Activated CD8-positive, alpha-beta memory T cell treated with anti-CD3 and anti-CD28 coated beads for 36 hours (primary cell): ENCODE measurements around the gene EGR1. TPM values are rescaled to one million over a fixed set of nuclear protein-coding genes. Genes with fewer than 3 reads are reported as not detected.
"Not testable (repeated sequence)": the region's sequence is repeated elsewhere in the genome, so short reads cannot be mapped to it uniquely, and the experiment has no call there.

Experiments used
- CTCF ChIA-PET: fragments of 350-600 bp; sonication (Branson Sonifier 250); formaldehyde crosslinking; loops from one replicate; lab custom pipeline; 2021; ENCODE audit warnings: antibody characterized with exemption; lab: Charles Lee
- POLR2A ChIA-PET: fragments of 350-600 bp; sonication (Branson Sonifier 250); formaldehyde crosslinking; loops from one replicate; lab custom pipeline; 2021; ENCODE audit warnings: antibody characterized with exemption; lab: Charles Lee
- total RNA-seq, 2 experiments: library from RNA; stranded (reverse); gene quantifications; one replicate each; pipeline ENCODE4 v1.2.3, GENCODE V29; 2021

EGR1 gene
- total RNA-seq, 2 experiments from 2014 or later, result 16.6 to 17.3 TPM

DNA sequence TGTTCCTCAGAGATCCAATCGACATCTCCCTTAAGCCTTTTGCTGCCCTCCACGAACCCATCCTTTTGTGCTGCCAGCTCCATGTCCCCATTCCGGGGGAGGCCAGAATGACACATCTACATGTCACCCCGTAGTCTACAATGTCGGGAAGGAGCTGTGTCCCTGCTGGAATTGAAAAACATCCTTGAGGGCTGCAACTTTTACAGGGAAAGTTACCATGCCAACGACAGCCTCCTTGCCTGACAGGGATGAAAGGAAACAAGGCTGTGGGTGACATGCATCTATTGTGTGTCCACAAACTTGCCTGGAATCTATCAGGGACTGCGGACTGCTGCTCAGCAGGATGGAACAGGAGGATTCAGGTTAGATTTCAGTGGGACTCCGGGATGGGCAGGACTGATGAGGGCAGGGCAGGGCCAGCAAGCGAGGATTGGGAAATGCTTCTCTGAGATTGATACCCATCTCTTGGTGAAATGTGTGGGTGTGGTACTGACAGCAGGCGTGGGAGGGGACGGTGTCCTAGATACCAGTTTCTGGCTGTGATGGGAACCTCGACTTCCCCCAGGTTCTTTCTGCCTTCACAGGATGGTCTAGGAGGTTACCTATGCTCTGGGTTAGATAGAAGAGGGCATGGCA, 25.5 kb downstream of the EGR1 start:
- CTCF ChIA-PET, result interaction anchor here (1.0 kb wide), 1 partner anchor 32 kb away, joined by 3 read pairs; no protein-coding TSS in a partner anchor
- POLR2A ChIA-PET, result no interaction called here

DNA sequence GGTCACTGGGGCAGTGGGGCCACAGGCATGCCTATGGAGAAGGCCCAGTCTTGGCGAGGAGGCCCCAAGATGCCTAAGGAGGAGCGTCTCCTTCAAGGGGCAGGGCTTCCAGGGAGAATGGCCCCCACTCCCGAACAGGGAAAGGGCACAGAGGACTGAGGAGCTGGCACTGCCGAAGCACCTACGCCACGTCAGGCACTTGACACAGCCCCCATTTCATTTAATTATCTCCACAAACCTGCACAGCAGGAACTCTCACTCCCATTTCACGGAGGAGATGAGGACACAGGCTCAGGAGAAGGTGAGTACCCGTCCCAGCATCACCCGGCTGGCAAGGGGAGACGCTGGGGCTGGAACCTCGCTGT, 26.0 kb downstream of the EGR1 start:
- POLR2A ChIA-PET, result no interaction called here
- CTCF ChIA-PET, result interaction anchor here (1.0 kb wide), 1 partner anchor 32 kb away, joined by 3 read pairs; no protein-coding TSS in a partner anchor

DNA sequence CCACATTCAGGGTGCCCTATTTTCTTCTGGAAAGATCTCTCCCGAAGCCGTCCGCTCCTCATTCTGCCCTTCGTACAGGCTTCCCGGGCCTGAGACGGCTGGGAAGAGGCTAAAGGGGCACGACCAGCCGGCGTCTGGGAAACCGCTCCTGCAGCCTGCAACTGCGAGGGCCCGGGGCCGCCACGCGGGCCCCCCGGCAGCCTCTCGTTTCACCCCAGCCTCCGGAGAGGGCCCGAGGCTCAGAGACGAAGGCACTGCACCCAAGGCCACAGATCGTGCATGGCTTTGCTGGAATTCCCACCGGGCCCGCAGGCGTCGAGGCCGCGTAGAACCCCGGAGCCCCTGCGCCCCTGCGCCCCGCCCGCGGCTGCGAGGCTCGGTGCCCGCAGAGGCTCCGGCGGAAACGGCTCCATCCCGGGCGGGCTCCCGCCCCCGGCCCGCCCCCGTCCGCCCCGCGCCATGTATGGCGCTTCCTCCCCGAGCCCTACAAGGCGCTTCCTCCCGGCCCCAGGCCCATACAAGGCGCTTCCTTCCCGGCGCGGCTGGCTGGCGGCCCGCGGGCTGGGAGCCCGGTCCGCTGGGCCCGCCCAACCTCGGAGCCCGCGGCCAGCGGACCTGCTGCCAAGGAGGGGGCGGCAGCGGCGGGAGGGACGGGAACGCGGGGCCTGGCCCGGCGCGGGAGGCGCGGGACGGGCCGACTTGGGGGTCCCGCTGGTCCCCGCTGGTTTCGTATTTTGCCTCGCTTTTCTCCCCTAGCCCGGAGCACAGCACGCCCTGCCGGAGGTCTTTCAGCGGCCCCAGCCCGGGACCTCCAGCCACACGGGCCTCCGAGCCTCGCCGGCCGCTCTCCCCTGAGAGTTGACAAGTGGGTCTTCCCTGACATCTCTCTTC, 26.6 kb downstream of the EGR1 start:
- ChIA-PET CTCF (interaction anchor here (1.7 to 2.0 kb wide), 2 partner anchors 27 to 43 kb away, joined by 8 to 9 read pairs; partner anchors contain the start of gene EGR1), POLR2A (interaction anchor here (1.2 to 1.3 kb wide), 2 partner anchors 12 to 27 kb away, joined by 3 to 7 read pairs; partner anchors contain the start of gene EGR1)

DNA sequence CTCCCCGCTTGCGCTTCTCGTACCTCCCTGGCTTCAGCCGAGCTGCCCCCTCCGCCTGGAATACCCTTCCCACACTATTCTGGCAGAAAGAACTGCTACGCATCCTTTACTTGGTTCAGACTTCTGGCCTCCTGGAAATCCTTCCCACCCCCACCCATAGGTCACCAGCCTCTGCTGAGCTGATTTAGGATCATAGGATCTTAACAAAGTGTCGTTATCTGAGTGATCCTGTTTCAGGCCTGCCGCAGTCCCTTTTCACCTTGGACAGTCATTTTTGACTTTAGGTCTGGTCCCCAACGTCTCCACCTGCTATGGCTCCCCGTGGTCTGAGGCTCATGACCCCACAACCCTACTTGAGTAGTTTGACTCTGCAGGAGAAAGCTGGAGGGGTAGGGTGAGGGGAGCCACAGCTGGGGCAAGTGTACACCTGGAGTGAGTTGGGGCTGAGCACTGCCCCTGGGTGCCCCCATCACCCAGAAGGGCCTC, 27.3 kb downstream of the EGR1 start:
- CTCF ChIA-PET, result interaction anchor here (1.1 to 2.0 kb wide), 3 partner anchors 11 to 43 kb away, joined by 6 to 9 read pairs (median 8); partner anchors contain the start of gene EGR1

DNA sequence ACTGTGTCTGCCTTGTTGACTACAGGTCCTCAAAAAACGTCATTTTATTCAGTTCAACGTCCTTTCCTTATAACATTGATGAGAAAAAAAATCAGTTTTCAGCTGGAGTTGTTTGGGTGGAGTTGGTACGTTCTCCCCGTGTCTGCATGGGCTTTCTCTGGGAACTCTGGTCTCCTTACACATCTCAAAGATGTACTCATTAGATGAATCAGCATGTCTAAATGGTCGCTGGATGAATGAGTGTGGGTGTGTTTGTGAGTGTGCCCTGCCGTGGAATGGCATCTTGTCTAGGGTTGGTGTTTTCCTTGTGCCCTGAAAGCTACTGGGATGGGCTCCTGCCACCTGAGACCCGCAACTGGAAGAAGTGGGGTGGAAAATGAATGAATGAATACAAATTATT, 30.1 kb downstream of the EGR1 start:
- CTCF ChIA-PET, result interaction anchor here (0.8 to 1.3 kb wide), 2 partner anchors 8 to 53 kb away, joined by 3 read pairs; no protein-coding TSS in a partner anchor
- POLR2A ChIA-PET, result no interaction called here

More for the DNA sequence above, 27.3 kb downstream of the EGR1 start:
- POLR2A ChIA-PET, result interaction anchor here (0.6 to 1.3 kb wide), 4 partner anchors 11 to 1883 kb away, joined by 3 to 7 read pairs (median 4); partner anchors contain the start of gene EGR1

DNA sequence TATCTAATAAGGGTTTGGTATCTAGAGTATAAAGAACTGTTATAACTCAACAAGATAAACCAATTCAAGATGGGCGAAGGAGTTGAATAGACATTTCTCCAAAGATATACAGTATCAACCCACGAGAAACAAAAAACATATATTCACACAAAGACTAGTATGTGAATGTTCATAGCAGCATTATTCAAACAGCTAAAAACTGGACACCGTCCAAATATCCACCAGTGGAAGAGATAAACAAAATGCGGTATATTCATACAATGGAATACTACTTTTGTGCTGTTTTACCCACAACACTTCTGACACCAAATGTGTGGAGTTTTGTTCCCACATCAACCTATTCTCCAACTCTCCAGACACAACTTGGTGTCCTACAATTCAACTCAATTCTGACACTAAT, 33.1 kb downstream of the EGR1 start:
- ChIA-PET CTCF (interaction anchor here (0.6 to 3.5 kb wide), 3 partner anchors 28 to 216 kb away, joined by 3 to 12 read pairs (median 4); no protein-coding TSS in a partner anchor), POLR2A (no interaction called here)

DNA sequence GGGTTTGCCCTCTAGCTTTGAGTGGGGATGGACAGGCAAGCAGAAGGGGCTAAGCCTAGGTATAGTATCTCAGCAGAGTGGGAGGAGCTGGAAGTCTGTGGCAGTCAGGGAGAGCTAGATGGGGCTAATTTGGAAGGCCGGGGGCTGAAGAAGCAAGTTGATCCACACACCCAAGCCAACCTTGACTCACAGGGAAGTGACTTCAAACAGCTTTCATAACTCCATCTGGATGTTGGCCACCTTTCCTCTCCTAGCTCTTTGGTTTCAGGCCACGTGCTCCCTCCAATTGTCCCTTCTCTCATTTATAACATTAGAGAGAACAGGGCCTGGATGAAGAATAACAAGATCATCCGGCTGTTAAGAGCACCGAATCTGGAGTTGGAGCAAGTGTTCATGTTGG, 36.8 kb downstream of the EGR1 start:
- ChIA-PET CTCF (interaction anchor here (0.9 to 3.2 kb wide), 2 partner anchors 10 to 53 kb away, joined by 3 to 26 read pairs; no protein-coding TSS in a partner anchor), POLR2A (no interaction called here)

DNA sequence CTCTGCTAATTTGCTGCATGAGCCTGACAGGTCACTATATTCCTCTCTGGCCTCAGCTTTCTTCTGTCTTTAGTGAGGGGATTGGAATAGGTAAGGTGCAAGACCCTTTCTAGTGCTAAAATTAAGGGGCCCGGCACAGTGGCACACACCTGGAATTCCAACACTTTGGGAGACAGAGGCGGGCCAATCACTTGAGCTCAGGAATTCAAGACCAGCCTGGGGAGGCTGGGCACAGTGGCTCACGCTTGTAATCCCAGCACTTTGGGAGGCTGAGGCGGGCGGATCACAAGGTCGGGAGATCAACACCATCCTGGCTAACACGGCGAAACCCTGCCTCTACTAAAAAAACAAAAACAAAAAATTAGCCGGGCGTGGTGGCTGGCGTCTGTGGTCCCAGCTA, 37.2 kb downstream of the EGR1 start:
- POLR2A ChIA-PET, result no interaction called here

DNA sequence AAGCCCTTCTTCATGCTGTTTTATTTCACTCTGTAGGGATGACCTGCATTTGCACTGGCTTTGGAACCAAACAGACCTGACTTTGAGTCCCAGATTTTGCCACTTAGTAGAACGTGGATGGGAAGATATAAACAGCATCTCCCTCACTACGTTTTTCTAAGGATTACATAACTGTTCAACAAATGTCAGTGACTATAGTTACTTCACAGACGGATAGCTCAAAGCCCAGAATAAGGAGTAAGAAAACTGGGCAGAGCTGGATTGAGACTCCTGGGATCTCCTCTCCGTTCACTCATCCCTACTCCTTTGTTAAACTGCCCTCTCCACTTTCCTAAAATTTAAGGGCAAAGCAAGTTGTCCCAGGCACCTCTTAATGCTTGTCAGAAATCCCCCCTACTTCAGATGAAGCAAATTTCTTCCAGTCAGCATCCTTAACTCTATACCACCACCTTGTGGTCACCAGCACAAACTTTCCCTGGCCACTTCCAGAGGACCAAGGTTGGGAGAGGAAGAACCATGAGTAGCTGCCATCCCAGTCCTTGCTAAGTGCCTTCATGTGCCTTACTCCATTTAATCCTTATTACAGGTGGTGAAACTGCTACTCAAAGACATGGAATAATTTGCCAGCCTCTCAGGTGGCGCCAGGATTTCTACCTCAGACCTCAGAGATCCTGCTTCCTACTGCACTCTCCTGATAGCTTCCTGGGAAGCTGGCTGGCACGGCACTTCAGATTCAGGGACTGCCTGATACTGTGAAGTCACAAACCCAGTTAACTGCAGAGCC, 38.4 kb downstream of the EGR1 start:
- ChIA-PET POLR2A (interaction anchor here (0.6 to 1.0 kb wide), 3 partner anchors 8 to 39 kb away, joined by 3 read pairs; no protein-coding TSS in a partner anchor), CTCF (interaction anchor here (0.5 to 3.2 kb wide), 16 partner anchors 8 to 196 kb away, joined by 3 to 26 read pairs (median 4); partner anchors contain the start of gene EGR1)

More for the DNA sequence above, 37.2 kb downstream of the EGR1 start:
- CTCF ChIA-PET, result interaction anchor here (0.7 to 3.2 kb wide), 6 partner anchors 9 to 1497 kb away, joined by 3 to 26 read pairs (median 4); partner anchors contain the start of gene EGR1

DNA sequence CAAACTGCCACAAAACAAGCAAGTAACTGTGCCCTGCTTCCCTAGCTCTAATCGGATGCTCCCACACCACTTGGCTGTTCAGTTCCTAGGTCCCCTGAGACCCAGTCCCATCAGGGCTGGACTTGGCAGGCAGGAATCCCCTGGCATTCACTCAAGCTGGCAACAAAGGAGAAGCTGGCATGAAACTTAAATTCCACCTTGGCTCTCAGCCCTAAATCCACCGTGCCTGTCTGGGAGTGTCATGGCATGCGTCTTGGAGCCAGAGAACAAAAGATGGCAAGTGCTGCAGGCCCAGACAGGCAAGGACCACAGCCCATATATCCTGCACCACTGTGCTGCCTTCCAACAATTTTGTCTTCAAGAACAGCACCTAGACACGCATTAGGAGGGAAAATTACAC, 39.5 kb downstream of the EGR1 start:
- ChIA-PET CTCF (interaction anchor here (0.5 to 3.2 kb wide), 8 partner anchors 12 to 79 kb away, joined by 3 to 26 read pairs (median 7); partner anchors contain the start of gene EGR1), POLR2A (interaction anchor here (0.6 to 0.9 kb wide), 2 partner anchors 39 to 40 kb away, joined by 3 to 4 read pairs; no protein-coding TSS in a partner anchor)

DNA sequence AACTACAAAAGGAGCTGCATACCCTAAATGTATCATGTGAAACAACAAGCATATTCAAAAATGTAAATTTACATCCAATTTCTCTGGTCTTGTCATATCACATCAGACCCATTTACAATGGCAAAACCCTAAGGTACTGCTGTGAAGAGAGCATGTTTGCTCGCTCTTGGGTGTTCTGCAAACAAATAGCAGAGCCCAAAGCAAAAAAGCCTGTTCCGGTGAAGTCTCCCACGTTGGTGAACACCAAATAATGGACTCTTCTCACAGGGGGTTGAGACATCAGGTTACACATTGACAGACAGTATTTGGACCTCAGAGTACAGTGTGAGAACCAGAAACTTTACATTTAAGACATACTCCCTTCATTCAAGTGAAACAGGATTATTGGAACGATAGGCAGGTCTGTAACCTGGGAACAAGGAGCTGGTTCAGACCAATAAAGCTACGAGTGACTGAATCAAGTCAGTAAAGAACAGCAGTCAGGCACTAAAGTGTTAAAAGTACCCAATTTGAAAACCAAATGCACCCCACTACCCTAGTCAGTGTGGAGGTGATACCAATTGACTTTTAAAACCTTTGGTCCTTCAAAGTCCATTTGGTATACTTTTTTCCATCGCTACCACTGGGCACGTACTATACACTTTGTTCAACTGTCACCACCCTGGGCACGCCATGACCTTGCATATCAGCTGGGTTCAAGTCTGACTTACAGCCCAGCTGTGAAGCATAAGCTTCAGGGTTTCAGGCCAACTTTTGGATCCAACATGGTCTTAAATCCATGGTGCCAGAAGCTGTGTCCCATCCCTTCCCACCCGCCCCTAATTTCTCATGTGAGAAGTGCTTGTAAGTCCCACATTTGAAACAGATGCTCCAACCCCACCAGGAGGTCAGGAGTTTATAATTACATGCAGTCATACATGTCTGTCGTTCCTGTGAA, 41.4 kb downstream of the EGR1 start:
- CTCF ChIA-PET, result no interaction called here
- POLR2A ChIA-PET, result no interaction called here

DNA sequence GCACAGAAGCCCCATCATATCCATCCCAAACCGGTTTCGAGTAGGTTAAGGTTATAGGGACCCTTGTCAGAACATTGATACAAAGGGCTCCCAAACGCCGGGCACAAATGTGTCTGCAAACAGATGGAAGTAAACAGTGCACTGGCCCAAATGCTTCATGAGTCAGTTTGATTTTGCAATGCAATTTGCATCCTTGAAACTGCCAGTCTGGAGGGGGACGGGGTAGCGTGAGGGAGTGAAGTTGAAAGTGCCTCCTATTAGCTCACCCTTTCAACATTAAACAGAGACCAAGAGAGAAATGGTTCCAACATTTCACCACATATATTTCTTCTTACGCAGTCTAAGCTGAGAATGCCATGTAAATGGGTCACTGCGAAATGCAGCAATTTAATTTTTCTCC, 42.2 kb downstream of the EGR1 start:
- CTCF ChIA-PET, POLR2A ChIA-PET: not testable (repeated sequence)

DNA sequence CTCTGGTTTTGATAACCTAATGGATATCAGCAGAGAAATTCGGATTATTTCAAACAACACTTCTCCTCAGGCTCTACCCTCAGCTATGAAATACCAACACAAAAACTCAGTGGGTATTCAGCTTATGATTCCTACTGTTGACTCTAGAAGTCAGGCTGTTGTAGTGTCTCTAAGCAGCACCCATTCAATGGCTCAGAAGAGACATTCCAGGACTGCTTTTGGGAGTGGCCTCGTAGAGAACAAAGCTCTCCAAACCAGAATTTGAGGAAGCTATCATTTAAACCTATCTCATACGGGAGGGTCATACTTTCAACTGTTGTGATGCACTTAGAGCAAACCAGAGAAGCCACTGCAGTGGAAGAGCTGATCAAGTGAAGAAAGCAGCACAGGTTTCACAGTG, 43.7 kb downstream of the EGR1 start:
- CTCF ChIA-PET, result interaction anchor here (0.6 kb wide), 1 partner anchor 776 kb away, joined by 3 read pairs; no protein-coding TSS in a partner anchor
- POLR2A ChIA-PET, result no interaction called here

DNA sequence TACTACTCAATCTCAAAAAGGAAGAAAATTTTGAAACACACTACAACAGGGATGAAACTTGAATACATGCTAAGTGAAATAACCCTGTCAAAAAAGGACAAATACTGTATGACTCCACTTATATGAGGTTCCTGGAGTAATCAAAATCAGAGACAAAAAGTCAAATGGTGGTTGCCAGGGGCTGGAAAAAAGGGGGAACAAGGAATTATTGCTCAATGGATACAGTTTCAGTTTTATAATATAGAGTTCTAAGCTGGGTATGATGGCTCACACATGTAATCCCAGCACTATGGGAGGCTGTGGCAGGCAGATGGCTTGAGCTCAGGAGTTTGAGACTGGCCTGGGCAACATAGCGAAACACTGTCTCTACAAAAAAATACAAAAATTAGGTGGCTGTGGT, 48.7 kb downstream of the EGR1 start:
- POLR2A ChIA-PET, result no interaction called here
- CTCF ChIA-PET, result interaction anchor here (0.6 kb wide), 1 partner anchor 206 kb away, joined by 3 read pairs; no protein-coding TSS in a partner anchor

DNA sequence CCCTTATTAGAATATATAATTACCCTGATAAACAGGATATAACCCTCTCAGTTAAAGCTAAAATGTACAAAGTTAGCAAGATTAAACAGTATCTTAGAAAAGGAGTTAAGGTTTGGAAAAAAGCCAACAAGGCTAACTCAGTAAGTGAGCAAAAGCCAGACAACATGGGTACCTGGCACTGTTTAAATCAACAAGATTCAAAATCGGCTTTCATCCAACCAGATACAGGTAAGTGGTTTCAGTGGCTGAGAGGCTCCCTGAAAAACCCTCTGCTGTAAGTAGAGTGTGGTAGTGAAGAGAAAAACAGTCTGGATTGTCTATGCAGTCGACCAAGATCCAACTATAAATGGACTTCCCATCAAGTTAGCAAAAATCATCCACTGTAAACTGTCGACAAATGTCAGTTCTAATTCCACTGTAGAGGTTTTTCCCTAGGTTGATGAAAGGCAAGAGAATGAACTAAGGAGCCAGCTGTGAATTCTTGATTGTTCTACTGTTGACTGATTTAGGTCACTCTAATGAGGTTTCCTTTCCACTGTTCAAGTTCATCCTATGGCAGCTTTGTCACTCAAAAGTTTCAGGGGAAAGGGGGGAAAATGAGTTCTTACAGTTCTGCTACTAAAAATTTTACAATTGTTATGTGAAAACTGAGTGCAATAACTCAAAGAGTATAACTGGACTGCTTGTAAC, 50.4 kb downstream of the EGR1 start:
- POLR2A ChIA-PET, result no interaction called here
- CTCF ChIA-PET, result no interaction called here

DNA sequence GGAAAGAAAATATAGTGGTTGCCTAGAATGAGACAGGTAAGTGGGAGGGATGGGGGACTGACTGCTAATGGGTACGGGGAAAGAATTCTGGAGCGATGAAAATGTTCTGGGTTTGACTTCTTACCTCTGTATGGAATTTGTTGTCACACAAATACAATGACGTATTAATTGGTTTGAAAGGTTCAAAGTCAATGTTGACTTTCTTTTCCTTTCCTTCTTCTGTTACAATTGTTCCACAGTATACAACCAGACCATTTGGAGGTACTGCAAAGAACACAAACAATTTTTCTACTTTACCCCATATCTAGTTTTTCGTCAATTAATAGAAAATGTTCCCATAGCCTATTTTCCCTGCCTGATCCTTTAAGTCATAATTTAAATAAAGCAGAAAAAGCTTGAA, 52.2 kb downstream of the EGR1 start:
- POLR2A ChIA-PET, result no interaction called here
- CTCF ChIA-PET, result interaction anchor here (1.3 kb wide), 1 partner anchor 13 kb away, joined by 5 read pairs; no protein-coding TSS in a partner anchor
